Measurements from ENCODE around the gene MACROD2.

MACROD2 gene

GRCh38 chr20:15863735-15864134 is 1868.4 kb downstream of the MACROD2 start:
- no peak for TF ChIP-seq CTCF (IDR thresholded peaks at IDR 0.05; ENCODE audit: control extremely low read depth, extremely low read depth, low read depth, missing control alignments)
- no peak for DNase-seq (ENCODE audit: extremely low spot score)
- POLR2A ChIA-PET: no interaction called here
- CTCF ChIA-PET: no interaction called here

- DNase-seq (ENCODE audit: extremely low spot score): no peak
- ChIA-PET CTCF (no interaction called here), POLR2A (no interaction called here)
- TF ChIP-seq CTCF (IDR thresholded peaks at IDR 0.05; ENCODE audit: control extremely low read depth, extremely low read depth, low read depth, missing control alignments): no peak
Measured at GRCh38 chr20:15865553-15865952, 1870.2 kb downstream of the MACROD2 start.

GRCh38 chr20:15866916-15867730 is 1871.8 kb downstream of the MACROD2 start:
- no peak for DNase-seq (ENCODE audit: extremely low spot score)
- ChIA-PET CTCF (interaction anchor here (1.6 kb wide), 1 partner anchor 10 kb away, joined by 3 read pairs; no protein-coding TSS in a partner anchor), POLR2A (no interaction called here)
- no peak for TF ChIP-seq CTCF (IDR thresholded peaks at IDR 0.05; ENCODE audit: control extremely low read depth, extremely low read depth, low read depth, missing control alignments)

GRCh38 chr20:15867899-15868298 is 1872.6 kb downstream of the MACROD2 start:
- CTCF ChIA-PET: interaction anchor here (1.0 to 1.6 kb wide), 2 partner anchors 9 to 11 kb away, joined by 3 read pairs; no protein-coding TSS in a partner anchor
- POLR2A ChIA-PET: no interaction called here
- TF ChIP-seq CTCF (IDR thresholded peaks at IDR 0.05; ENCODE audit: control extremely low read depth, extremely low read depth, low read depth, missing control alignments): peak; percentile 8
- DNase-seq (ENCODE audit: extremely low spot score): no peak

- CTCF ChIA-PET: no interaction called here
- TF ChIP-seq CTCF (IDR thresholded peaks at IDR 0.05; ENCODE audit: control extremely low read depth, extremely low read depth, low read depth, missing control alignments): no peak
- DNase-seq (ENCODE audit: extremely low spot score): no peak
- POLR2A ChIA-PET: no interaction called here
Measured at GRCh38 chr20:15875446-15875845, 1880.1 kb downstream of the MACROD2 start.

- no peak for DNase-seq (ENCODE audit: extremely low spot score)
- POLR2A ChIA-PET: no interaction called here
- no peak for TF ChIP-seq CTCF (IDR thresholded peaks at IDR 0.05; ENCODE audit: control extremely low read depth, extremely low read depth, low read depth, missing control alignments)
- CTCF ChIA-PET: no interaction called here
Measured at GRCh38 chr20:15882553-15882952, 1887.2 kb downstream of the MACROD2 start.
